Heart left ventricle (tissue), 16 donors: ENCODE data around the gene ZDHHC11B. TPM values are rescaled to one million over a fixed set of nuclear protein-coding genes. Genes with fewer than 3 reads are reported as not detected.

ENCODE experiments used
- ATAC-seq, 4 donors: fragments of 200-7000 bp; cut with Tn5 transposase; one replicate each; pipeline ENCODE4 v1.9.1; 2020 to 2022; ENCODE audit warnings: moderate library complexity in 4 of 4, mild to moderate bottlenecking in 3 of 4, moderate number of reproducible peaks in 1 of 4
- DNase-seq, 5 donors: peaks; one replicate each; pipeline ENCODE4 v3.0.0-alpha.2; 2020
- H3K27ac ChIP-seq, 12 donors: fragments of 200-600 bp; sonication (generic) in 4 of 12; one replicate each; pipeline versions ENCODE4 v1.5.0 to v1.8.0; 2016 to 2022; ENCODE audit warnings: mild to moderate bottlenecking in 2 of 12
- H3K27me3 ChIP-seq, 9 donors: fragments of 200-600 bp; sonication (generic) in 2 of 9; one replicate each; pipeline versions ENCODE4 v1.5.1 to v1.8.0; 2016 to 2022; ENCODE audit warnings: mild to moderate bottlenecking in 3 of 9
- H3K36me3 ChIP-seq, 9 donors: fragments of 200-600 bp; sonication (generic) in 2 of 9; one replicate each; pipeline versions ENCODE4 v1.5.0 to v1.8.0; 2018 to 2022; ENCODE audit warnings: mild to moderate bottlenecking in 2 of 9
- H3K4me1 ChIP-seq, 12 donors: fragments of 200-600 bp; sonication (generic) in 4 of 12; one replicate each; pipeline versions ENCODE4 v1.5.0 to v1.8.0; 2016 to 2022; ENCODE audit warnings: mild to moderate bottlenecking in 3 of 12
- H3K4me3 ChIP-seq, 12 donors: fragments of 200-600 bp; sonication (generic) in 4 of 12; one replicate each; pipeline versions ENCODE4 v1.5.0 to v1.8.0; 2017 to 2022; ENCODE audit warnings: mild to moderate bottlenecking in 9 of 12, moderate library complexity in 4 of 12
- H3K9me3 ChIP-seq, 12 donors: fragments of 200-600 bp; sonication (generic) in 4 of 12; one replicate each; pipeline versions ENCODE4 v1.5.0 to v1.8.0; 2016 to 2022; ENCODE audit warnings: mild to moderate bottlenecking in 1 of 12
- POLR2A ChIP-seq, 2 donors: fragments of 450-650 bp; IDR thresholded peaks; one replicate each; pipeline ENCODE4 v1.6.1; 2017; ENCODE audit warnings: antibody characterized with exemption in 2 of 2, mild to moderate bottlenecking in 2 of 2, moderate library complexity in 2 of 2
- WGBS, 4 donors: extraction: QIAGEN DNeasy Blood & Tissue Kit in 2 of 4; methylation state at CpG; one replicate each; pipeline versions ENCODE4 v1.1.5 to v1.1.7; 2013 to 2018; 5-methylcytosine and 5-hydroxymethylcytosine counted together
- intact Hi-C, 10 donors: fragments of 100-400 bp; cut with DNase I; formaldehyde crosslinking; loops; one replicate each; pipeline versions ENCODE4 v1.11.1 to v1.14.2; 2022
- polyA plus RNA-seq, 2 donors: library from polyadenylated mRNA; stranded (reverse); fragments of 200-250 nt; gene quantifications; one replicate each; pipeline ENCODE4 v1.2.3, GENCODE V29; 2013
- total RNA-seq, 9 donors: library from RNA; depleted of rRNA in 2 of 9; stranded (reverse); fragments of >200 nt in 2 of 9; fragmentation: NEBNext Ultra II Directional in 3 of 9; extraction: Animal tissue kit (Norgen Biotek cat#: 25700) in 3 of 9; gene quantifications; one replicate each; pipeline versions ENCODE4 v1.1.0 to v1.2.4, GENCODE V29; 2016 to 2023
- TF ChIP-seq, protein P1 (sequence below), 12 donors: fragments of 200-600 bp; sonication (generic) in 4 of 12; IDR thresholded peaks; one replicate each; pipeline versions ENCODE4 v1.5.0 to v1.8.0; 2018 to 2022; ENCODE audit warnings: antibody characterized with exemption in 12 of 12, mild to moderate bottlenecking in 5 of 12
- donor health status: ischemic (EF 13 %, LVEDD 7.1; RV severe dilation, severe dysfunction).
- donor health status: healthy with polysubstance abuse.
- donor health status: DM: no; HTN: yes; CAD: no.
- donor health status: DM: no; HTN: no; CAD: no.
- donor health status: ischemic (EF 25% LVEDD 6.9; RV normal size, moderate dysfunction).
- donor health status: ischemic (EF 25% LVEDD 5.7; RV mildly dilated, moderate dysfunction).
- donor health status: healthy.
- donor health status: DM: yes; HTN: yes; CAD: no.
- donor health status: ischemic (EF 35%, LVEDD 5.7; RV mildly dilated, moderate dysfunction).
- donor health status: nonischemic (EF 11% LVEDD 7.7; RV severe dilation, severe dysfunction).
- donor health status: DM: yes; HTN: yes; CAD: no.
- donor health status: PGD.
- donor health status: ischemic (EF 29% LVEDD 5.4; RV normal size, mild dysfunction).
- donor health status: nonischemic (EF 23%, LVEDD 6.1; RV moderate dilation, normal function).

Gene ZDHHC11B
- total and polyA plus RNA-seq, 11 donors = 3.0 to 26.5 (median 8.8) TPM

DNA sequence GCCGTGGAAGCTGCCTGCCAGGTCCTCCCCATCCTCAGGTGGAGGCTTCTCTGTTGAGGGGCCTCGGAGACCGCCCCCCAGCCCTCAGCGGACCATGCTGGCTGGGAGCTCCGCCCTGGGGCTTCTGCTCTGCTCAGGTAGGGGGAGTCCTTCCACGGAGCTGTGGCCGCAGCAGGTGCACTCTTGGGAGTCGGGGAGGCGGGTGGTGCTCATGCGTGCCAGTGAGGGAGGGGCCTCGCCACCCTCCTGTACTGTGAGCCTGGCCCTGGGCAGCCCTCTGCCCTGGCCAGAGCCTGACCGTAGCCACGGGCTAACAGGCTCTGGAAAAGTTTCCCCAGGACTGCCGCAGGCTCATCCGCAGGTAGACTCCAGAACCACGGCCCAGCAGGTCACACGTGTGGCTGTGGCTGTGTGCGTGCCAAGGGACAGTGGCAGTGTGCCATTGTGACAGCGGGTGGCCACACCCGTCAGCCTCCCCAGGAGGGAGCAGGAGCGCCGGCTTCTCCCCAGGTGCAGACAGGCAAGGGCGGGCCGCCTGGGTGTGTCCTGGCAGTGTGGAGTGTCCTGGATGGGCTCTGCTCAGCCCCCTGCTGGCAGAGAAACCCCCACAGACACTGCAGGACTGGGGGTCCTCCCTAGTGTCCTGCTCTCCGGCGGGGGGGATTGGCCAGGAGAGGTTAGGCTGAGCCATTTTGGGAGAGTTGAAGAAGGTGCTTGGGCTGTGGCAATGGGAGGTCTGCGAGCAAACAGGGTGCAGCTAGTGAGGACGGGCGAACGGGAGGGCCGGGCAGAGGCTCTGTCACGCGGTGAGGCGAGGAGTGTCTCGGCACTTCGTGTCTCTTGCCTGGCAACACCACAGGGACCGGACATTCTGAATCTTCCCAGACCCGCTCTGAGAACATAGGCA is 120.8 kb downstream of the ZDHHC11B start:
- no peaks in the 10 kb centered on the region for H3K27me3 ChIP-seq
- peak in 3 of 5 donors; percentile 13 to 25 (median 21) for DNase-seq
- WGBS, 4 donors = 93 to 96% (median 95%) methylated on average over 20 to 38 of the region's 38 CpGs
- H3K36me3 ChIP-seq = peaks cover 0 to 51% (median 21%) of the 10 kb centered on the region in 9 donors
- no peak overlapping the region for H3K27ac ChIP-seq
- intact Hi-C loops = no loop called here
- ATAC-seq = peak in 3 of 4 donors; percentile 9 to 32 (median 25)
- no peaks in the 10 kb centered on the region for H3K9me3 ChIP-seq
- H3K4me1 ChIP-seq = no peaks in the 10 kb centered on the region
- TF ChIP-seq, protein P1, sequence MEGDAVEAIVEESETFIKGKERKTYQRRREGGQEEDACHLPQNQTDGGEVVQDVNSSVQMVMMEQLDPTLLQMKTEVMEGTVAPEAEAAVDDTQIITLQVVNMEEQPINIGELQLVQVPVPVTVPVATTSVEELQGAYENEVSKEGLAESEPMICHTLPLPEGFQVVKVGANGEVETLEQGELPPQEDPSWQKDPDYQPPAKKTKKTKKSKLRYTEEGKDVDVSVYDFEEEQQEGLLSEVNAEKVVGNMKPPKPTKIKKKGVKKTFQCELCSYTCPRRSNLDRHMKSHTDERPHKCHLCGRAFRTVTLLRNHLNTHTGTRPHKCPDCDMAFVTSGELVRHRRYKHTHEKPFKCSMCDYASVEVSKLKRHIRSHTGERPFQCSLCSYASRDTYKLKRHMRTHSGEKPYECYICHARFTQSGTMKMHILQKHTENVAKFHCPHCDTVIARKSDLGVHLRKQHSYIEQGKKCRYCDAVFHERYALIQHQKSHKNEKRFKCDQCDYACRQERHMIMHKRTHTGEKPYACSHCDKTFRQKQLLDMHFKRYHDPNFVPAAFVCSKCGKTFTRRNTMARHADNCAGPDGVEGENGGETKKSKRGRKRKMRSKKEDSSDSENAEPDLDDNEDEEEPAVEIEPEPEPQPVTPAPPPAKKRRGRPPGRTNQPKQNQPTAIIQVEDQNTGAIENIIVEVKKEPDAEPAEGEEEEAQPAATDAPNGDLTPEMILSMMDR (IDR thresholded peaks at IDR 0.05) = no peak
- no peak for TF ChIP-seq POLR2A (IDR thresholded peaks at IDR 0.05)
- H3K4me3 ChIP-seq = no peak overlapping the region

DNA sequence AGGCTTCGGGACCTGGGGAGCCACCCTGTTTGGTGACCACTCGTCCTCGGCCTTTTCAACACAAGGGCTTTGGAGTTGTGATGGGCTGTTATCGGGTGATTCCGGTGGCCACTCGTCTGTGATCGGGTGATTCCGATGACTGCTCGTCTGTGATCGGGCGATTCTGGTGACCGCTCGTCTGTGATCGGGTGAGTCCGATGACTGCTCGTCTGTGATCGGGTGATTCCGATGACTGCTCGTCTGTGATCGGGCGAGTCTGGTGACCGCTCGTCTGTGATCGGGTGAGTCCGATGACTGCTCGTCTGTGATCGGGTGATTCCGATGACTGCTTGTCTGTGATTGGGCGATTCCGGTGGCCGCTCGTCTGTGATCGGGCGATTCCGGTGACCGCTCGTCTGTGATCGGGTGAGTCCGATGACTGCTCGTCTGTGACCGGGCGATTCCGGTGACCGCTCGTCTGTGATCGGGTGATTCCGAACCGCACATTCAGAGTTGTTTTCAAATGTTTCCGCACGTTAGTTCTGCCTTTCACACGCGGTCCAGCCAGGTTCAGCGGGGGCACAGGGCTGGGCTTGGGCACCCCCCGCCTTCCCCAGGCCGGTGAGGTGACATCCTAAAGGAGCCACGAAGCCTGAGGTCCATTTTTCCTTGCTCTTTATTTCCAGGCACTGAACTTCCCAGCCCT is 121.6 kb downstream of the ZDHHC11B start:
- H3K36me3 ChIP-seq = peaks cover 0 to 53% (median 21%) of the 10 kb centered on the region in 9 donors

DNA sequence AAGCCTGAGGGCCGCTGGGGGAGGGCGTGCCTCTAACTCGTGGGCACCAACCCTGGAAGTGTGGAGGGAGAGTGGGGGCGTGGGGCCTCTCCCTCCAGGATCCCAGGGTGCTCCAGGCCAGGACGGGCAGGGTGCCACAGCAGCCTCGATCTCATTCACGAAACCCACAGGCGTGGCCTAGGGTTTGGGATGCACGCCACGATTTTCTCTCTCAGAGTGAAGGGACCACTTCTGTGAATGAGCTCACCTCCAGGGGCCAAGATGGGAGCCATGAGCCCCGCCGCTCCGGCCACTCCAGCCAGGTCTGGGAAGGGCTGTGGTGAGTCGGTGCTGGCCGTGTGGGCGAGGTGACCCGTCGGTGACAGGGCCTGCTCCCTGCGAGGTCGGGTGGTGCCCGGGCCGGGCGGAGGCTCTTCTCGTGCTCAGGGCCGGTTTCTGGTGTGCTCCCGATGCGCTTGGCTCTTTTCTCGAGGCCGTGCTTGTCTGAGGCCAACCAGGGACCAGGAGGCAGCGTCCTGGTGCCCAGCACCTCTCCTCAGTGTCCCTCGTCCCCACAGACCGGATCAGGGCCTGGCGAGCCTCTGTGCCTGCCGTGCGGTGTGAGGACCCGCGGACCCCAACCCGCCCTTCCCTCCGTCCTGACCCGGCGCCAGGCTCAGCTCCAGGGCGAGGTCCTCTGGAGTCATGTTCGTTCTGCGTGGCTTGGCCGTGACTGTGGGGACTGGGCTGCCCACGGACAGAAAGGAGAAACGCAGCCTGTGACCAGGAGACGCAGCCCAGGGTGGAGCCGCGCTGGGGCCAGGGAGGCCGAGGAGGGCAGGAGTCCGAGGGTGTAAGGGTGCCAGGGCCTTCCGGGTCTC is 122.4 kb downstream of the ZDHHC11B start:
- Histone ChIP-seq H3K4me3 (no peak overlapping the region), H3K27me3 (no peaks in the 10 kb centered on the region), H3K9me3 (peaks cover 0 to 13% (median 0%) of the 10 kb centered on the region in 12 donors), H3K36me3 (peaks cover 0 to 61% (median 22%) of the 10 kb centered on the region in 9 donors), H3K27ac (no peak overlapping the region), H3K4me1 (no peaks in the 10 kb centered on the region)
- WGBS, 4 donors = 96 to 98% (median 98%) methylated on average over 23 to 53 of the region's 53 CpGs
- ATAC-seq (peak in 1 of 4 donors; percentile 5), DNase-seq (peak in 1 of 5 donors; percentile 55)
- intact Hi-C loops = no loop called here
- TF ChIP-seq, protein P1 (IDR thresholded peaks at IDR 0.05) = no peak
- TF ChIP-seq POLR2A (IDR thresholded peaks at IDR 0.05) = no peak

More for the DNA sequence above, 121.6 kb downstream of the ZDHHC11B start:
- no peaks in the 10 kb centered on the region for H3K4me1 ChIP-seq
- WGBS, 4 donors = 96 to 98% (median 98%) methylated on average over 56 of the region's 56 CpGs
- no peak for ATAC-seq
- intact Hi-C loops = no loop called here
- TF ChIP-seq, protein P1 (IDR thresholded peaks at IDR 0.05) = no peak
- TF ChIP-seq POLR2A (IDR thresholded peaks at IDR 0.05) = no peak
- peak in 3 of 5 donors; percentile 11 to 47 (median 27) for DNase-seq
- no peaks in the 10 kb centered on the region for H3K27me3 ChIP-seq
- peaks cover 0 to 5% (median 0%) of the 10 kb centered on the region in 12 donors for H3K9me3 ChIP-seq
- H3K27ac ChIP-seq = no peak overlapping the region
- no peak overlapping the region for H3K4me3 ChIP-seq
